ENCODE results near the gene COL8A1.

COL8A1 gene

GRCh38 chr3:99761415-99762165, 123.2 kb downstream of the COL8A1 start:
- DNase-seq (ENCODE audit: low read depth), result no peak

- DNase-seq (ENCODE audit: low read depth), result no peak
Measured at GRCh38 chr3:99762901-99763300, 124.5 kb downstream of the COL8A1 start.

GRCh38 chr3:99764377-99764776, 126.0 kb downstream of the COL8A1 start:
- DNase-seq (ENCODE audit: low read depth), result no peak

- DNase-seq (ENCODE audit: low read depth), result no peak
Measured at GRCh38 chr3:99765042-99765942, 126.9 kb downstream of the COL8A1 start.

GRCh38 chr3:99767291-99767690, 128.9 kb downstream of the COL8A1 start:
- DNase-seq (ENCODE audit: low read depth), result no peak

GRCh38 chr3:99768126-99768525, 129.7 kb downstream of the COL8A1 start:
- DNase-seq (ENCODE audit: low read depth), result no peak

- no peak for DNase-seq (ENCODE audit: low read depth)
Measured at GRCh38 chr3:99768808-99769501, 130.6 kb downstream of the COL8A1 start.

GRCh38 chr3:99772171-99772570, 133.8 kb downstream of the COL8A1 start:
- no peak for DNase-seq (ENCODE audit: low read depth)

GRCh38 chr3:99772671-99773070, 134.3 kb downstream of the COL8A1 start:
- DNase-seq (ENCODE audit: low read depth), result no peak

GRCh38 chr3:99774467-99774866, 136.1 kb downstream of the COL8A1 start:
- no peak for DNase-seq (ENCODE audit: low read depth)

GRCh38 chr3:99776516-99777209, 138.3 kb downstream of the COL8A1 start:
- DNase-seq (ENCODE audit: low read depth), result no peak

GRCh38 chr3:99777210-99777549, 138.8 kb downstream of the COL8A1 start:
- no peak for DNase-seq (ENCODE audit: low read depth)

GRCh38 chr3:99777708-99778107, 139.3 kb downstream of the COL8A1 start:
- DNase-seq (ENCODE audit: low read depth), result no peak

- no peak for DNase-seq (ENCODE audit: low read depth)
Measured at GRCh38 chr3:99780749-99781148, 142.4 kb downstream of the COL8A1 start.

- DNase-seq (ENCODE audit: low read depth), result no peak
Measured at GRCh38 chr3:99781761-99782160, 143.4 kb downstream of the COL8A1 start.

GRCh38 chr3:99783011-99783573, 144.7 kb downstream of the COL8A1 start:
- DNase-seq (ENCODE audit: low read depth), result no peak

GRCh38 chr3:99789011-99789721, 150.8 kb downstream of the COL8A1 start:
- no peak for DNase-seq (ENCODE audit: low read depth)

- no peak for DNase-seq (ENCODE audit: low read depth)
Measured at GRCh38 chr3:99794485-99794884, 156.1 kb downstream of the COL8A1 start.

- no peak for DNase-seq (ENCODE audit: low read depth)
Measured at GRCh38 chr3:99795573-99795972, 157.2 kb downstream of the COL8A1 start.

GRCh38 chr3:99799422-99799821, 161.0 kb downstream of the COL8A1 start:
- DNase-seq (ENCODE audit: low read depth), result no peak

GRCh38 chr3:99803297-99803696, 164.9 kb downstream of the COL8A1 start:
- no peak for DNase-seq (ENCODE audit: low read depth)

All from stimulated activated CD8-positive, alpha-beta memory T cell treated with anti-CD3 and anti-CD28 coated beads, Interleukin-15, amount 100 ng/mL, for 1 hour (primary cell).